Peyer's patch (tissue), 4 donors: ENCODE data around the gene SPON2.

ENCODE experiments used
- POLR2A ChIP-seq, 2 donors: fragments of 450-650 bp; IDR thresholded peaks; one replicate each; pipeline ENCODE4 v1.5.1; 2017; ENCODE audit warnings: antibody characterized with exemption in 2 of 2, mild to moderate bottlenecking in 2 of 2, moderate library complexity in 2 of 2
- TF ChIP-seq, protein P1 (sequence below), 6 experiments: fragments of 450-650 bp in 4 of 6; fragments of 200-600 bp in 2 of 6; sonication (generic) in 1 of 6; IDR thresholded peaks; one replicate each; pipeline ENCODE4 v1.5.1; 2017 to 2019; ENCODE audit warnings: antibody characterized with exemption in 6 of 6, mild to moderate bottlenecking in 3 of 6, moderate library complexity in 1 of 6

- TF ChIP-seq, protein P1, sequence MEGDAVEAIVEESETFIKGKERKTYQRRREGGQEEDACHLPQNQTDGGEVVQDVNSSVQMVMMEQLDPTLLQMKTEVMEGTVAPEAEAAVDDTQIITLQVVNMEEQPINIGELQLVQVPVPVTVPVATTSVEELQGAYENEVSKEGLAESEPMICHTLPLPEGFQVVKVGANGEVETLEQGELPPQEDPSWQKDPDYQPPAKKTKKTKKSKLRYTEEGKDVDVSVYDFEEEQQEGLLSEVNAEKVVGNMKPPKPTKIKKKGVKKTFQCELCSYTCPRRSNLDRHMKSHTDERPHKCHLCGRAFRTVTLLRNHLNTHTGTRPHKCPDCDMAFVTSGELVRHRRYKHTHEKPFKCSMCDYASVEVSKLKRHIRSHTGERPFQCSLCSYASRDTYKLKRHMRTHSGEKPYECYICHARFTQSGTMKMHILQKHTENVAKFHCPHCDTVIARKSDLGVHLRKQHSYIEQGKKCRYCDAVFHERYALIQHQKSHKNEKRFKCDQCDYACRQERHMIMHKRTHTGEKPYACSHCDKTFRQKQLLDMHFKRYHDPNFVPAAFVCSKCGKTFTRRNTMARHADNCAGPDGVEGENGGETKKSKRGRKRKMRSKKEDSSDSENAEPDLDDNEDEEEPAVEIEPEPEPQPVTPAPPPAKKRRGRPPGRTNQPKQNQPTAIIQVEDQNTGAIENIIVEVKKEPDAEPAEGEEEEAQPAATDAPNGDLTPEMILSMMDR (IDR thresholded peaks at IDR 0.05), result no peak
- no peak for TF ChIP-seq POLR2A (IDR thresholded peaks at IDR 0.05)
Observed at GRCh38 chr4:1191621-1192020, 19.2 kb upstream of the SPON2 start.
